ENCODE results near the gene PNPT1. TPM values are rescaled to one million over a fixed set of nuclear protein-coding genes. Genes with fewer than 3 reads are reported as not detected.
A peak's percentile ranks its signal among the peaks of the same experiment; 100 is the strongest.
"Not testable (repeated sequence)": the region's sequence is repeated elsewhere in the genome, so short reads cannot be mapped to it uniquely, and the experiment has no call there.

The PNPT1 gene
- total RNA-seq, 1 donor: 21.1 TPM

- no peak overlapping the region for H3K4me3 ChIP-seq (ENCODE audit: low read depth, low read length)
- DNase-seq (ENCODE audit: low read depth): no peak
- TF ChIP-seq CTCF (IDR thresholded peaks at IDR 0.05; ENCODE audit: insufficient read depth, low read length): no peak
Measured at GRCh38 chr2:55609938-55610578, 83.6 kb downstream of the PNPT1 start.

- no peak for DNase-seq (ENCODE audit: low read depth)
- H3K4me3 ChIP-seq (ENCODE audit: low read depth, low read length): no peak overlapping the region
- TF ChIP-seq CTCF (IDR thresholded peaks at IDR 0.05; ENCODE audit: insufficient read depth, low read length): no peak
Measured at GRCh38 chr2:55609193-55609794, 84.3 kb downstream of the PNPT1 start.

GRCh38 chr2:55607717-55608116 is 85.9 kb downstream of the PNPT1 start:
- no peak for DNase-seq (ENCODE audit: low read depth)
- no peak overlapping the region for H3K4me3 ChIP-seq (ENCODE audit: low read depth, low read length)
- TF ChIP-seq CTCF (IDR thresholded peaks at IDR 0.05; ENCODE audit: insufficient read depth, low read length): no peak

GRCh38 chr2:55604027-55604565 is 89.5 kb downstream of the PNPT1 start:
- no peak overlapping the region for H3K4me3 ChIP-seq (ENCODE audit: low read depth, low read length)
- TF ChIP-seq CTCF (IDR thresholded peaks at IDR 0.05; ENCODE audit: insufficient read depth, low read length): no peak
- DNase-seq (ENCODE audit: low read depth): peak; percentile 59

GRCh38 chr2:55601849-55602248 is 91.8 kb downstream of the PNPT1 start:
- no peak overlapping the region for H3K4me3 ChIP-seq (ENCODE audit: low read depth, low read length)
- no peak for TF ChIP-seq CTCF (IDR thresholded peaks at IDR 0.05; ENCODE audit: insufficient read depth, low read length)
- DNase-seq (ENCODE audit: low read depth): no peak

GRCh38 chr2:55598056-55598795 is 95.4 kb downstream of the PNPT1 start:
- DNase-seq (ENCODE audit: low read depth): no peak
- no peak overlapping the region for H3K4me3 ChIP-seq (ENCODE audit: low read depth, low read length)
- no peak for TF ChIP-seq CTCF (IDR thresholded peaks at IDR 0.05; ENCODE audit: insufficient read depth, low read length)

- not testable (repeated sequence) for H3K4me3 ChIP-seq (ENCODE audit: low read depth, low read length); DNase-seq (ENCODE audit: low read depth)
Measured at GRCh38 chr2:55596795-55597194, 96.8 kb downstream of the PNPT1 start.
